ENCODE results near the gene ZNF133. TPM values are rescaled to one million over a fixed set of nuclear protein-coding genes. Genes with fewer than 3 reads are reported as not detected.

Gene ZNF133
- total and polyA plus RNA-seq, 4 donors: 7.8 to 27.1 (median 9.9) TPM

DNA sequence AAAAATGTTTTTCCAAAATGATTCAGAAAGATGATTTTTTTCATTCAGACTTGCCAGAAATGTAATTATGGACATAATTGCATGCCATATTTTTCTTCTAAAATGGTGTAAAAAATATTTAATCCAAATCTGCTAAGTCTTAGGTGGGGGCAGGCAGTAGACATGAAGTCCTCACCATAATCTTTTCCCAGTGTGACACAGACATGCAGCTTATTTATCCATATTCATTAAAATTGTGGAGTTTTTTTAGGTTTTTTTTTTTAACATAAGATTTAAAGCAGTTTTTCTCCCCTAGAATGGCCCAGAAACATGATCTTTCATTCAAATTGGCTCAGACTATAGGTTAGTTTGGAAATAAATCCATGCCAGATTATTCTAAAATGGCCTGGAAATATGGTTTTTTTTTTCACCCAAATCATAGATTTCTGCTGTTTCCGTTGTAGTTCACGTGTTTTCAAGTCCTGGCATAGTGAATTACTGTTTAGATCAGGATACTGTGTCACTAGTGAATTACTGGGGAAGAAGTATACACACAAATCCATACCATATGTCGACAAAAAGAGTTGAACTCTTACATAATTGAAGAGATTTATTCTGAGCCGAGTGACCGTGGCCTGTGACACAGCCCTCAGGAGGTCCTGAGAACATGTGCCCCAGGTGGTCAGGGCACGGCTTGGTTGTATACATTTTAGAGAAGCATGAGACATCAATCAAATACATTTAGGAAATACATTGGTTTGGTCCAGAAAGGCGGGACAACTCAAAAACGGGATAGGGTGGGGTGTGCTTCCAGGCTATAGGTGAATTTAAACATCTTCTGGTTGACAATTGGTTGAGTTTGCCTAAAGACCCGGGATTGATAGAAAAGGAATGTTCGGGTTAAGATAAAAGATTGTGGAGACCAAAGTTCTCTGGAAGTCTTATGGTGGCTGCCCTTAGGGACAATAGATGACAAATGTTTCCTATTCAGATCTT, 33.9 kb downstream of the ZNF133 start:
- no peak for DNase-seq
- no peaks in the 10 kb centered on the region for H3K9me3 ChIP-seq (ENCODE audit: control insufficient read depth in 4 of 4, insufficient read depth in 3 of 4, low read length in 3 of 4)
- H3K4me3 ChIP-seq: no peak overlapping the region
- H3K27ac ChIP-seq (ENCODE audit: low read depth in 1 of 2, low read length in 1 of 2): no peak overlapping the region
- H3K9ac ChIP-seq (ENCODE audit: insufficient read depth in 1 of 2, low read length in 2 of 2): no peak overlapping the region
- no peaks in the 10 kb centered on the region for H3K4me1 ChIP-seq (ENCODE audit: control insufficient read depth in 5 of 5, insufficient read depth in 5 of 5, low read length in 5 of 5)
- H3K27me3 ChIP-seq (ENCODE audit: control insufficient read depth in 3 of 3, insufficient read depth in 3 of 3, low read length in 2 of 3): no peaks in the 10 kb centered on the region
- ATAC-seq (ENCODE audit: insufficient read depth, low FRiP score): no peak
- WGBS, 2 donors: 92 to 94% methylated on average over 10 of the region's 10 CpGs
- H3K36me3 ChIP-seq (ENCODE audit: control insufficient read depth in 4 of 4, insufficient read depth in 4 of 4, low read length in 4 of 4): peaks cover under 1 to 7% (median 2%) of the 10 kb centered on the region in 4 donors
- no peak for TF ChIP-seq CTCF (IDR thresholded peaks at IDR 0.05; ENCODE audit: control extremely low read depth, extremely low read depth)

GRCh38 chr20:18323705-18324104, 35.4 kb downstream of the ZNF133 start:
- Histone ChIP-seq H3K27me3 (ENCODE audit: control insufficient read depth in 3 of 3, insufficient read depth in 3 of 3, low read length in 2 of 3) (no peaks in the 10 kb centered on the region), H3K9me3 (ENCODE audit: control insufficient read depth in 4 of 4, insufficient read depth in 3 of 4, low read length in 3 of 4) (peaks cover 0 to 3% (median 0%) of the 10 kb centered on the region in 4 donors), H3K4me3 (no peak overlapping the region), H3K9ac (ENCODE audit: insufficient read depth in 1 of 2, low read length in 2 of 2) (no peak overlapping the region), H3K27ac (ENCODE audit: low read depth in 1 of 2, low read length in 1 of 2) (no peak overlapping the region), H3K36me3 (ENCODE audit: control insufficient read depth in 4 of 4, insufficient read depth in 4 of 4, low read length in 4 of 4) (no peaks in the 10 kb centered on the region), H3K4me1 (ENCODE audit: control insufficient read depth in 5 of 5, insufficient read depth in 5 of 5, low read length in 5 of 5) (no peaks in the 10 kb centered on the region)
- 93 to 95% methylated on average over 4 of the region's 4 CpGs for WGBS, 2 donors
- DNase-seq: no peak
- TF ChIP-seq CTCF (IDR thresholded peaks at IDR 0.05; ENCODE audit: control extremely low read depth, extremely low read depth): no peak
- ATAC-seq (ENCODE audit: insufficient read depth, low FRiP score): no peak

GRCh38 chr20:18324596-18325089, 36.3 kb downstream of the ZNF133 start:
- peaks cover 0 to 3% (median 0%) of the 10 kb centered on the region in 4 donors for H3K9me3 ChIP-seq (ENCODE audit: control insufficient read depth in 4 of 4, insufficient read depth in 3 of 4, low read length in 3 of 4)
- TF ChIP-seq CTCF (IDR thresholded peaks at IDR 0.05; ENCODE audit: control extremely low read depth, extremely low read depth): no peak
- no peaks in the 10 kb centered on the region for H3K27me3 ChIP-seq (ENCODE audit: control insufficient read depth in 3 of 3, insufficient read depth in 3 of 3, low read length in 2 of 3)
- H3K9ac ChIP-seq (ENCODE audit: insufficient read depth in 1 of 2, low read length in 2 of 2): no peak overlapping the region
- no peaks in the 10 kb centered on the region for H3K4me1 ChIP-seq (ENCODE audit: control insufficient read depth in 5 of 5, insufficient read depth in 5 of 5, low read length in 5 of 5)
- H3K27ac ChIP-seq (ENCODE audit: low read depth in 1 of 2, low read length in 1 of 2): no peak overlapping the region
- DNase-seq: no peak
- H3K4me3 ChIP-seq: no peak overlapping the region
- H3K36me3 ChIP-seq (ENCODE audit: control insufficient read depth in 4 of 4, insufficient read depth in 4 of 4, low read length in 4 of 4): no peaks in the 10 kb centered on the region
- ATAC-seq (ENCODE audit: insufficient read depth, low FRiP score): no peak
- 46 to 51% methylated on average over 3 of the region's 3 CpGs for WGBS, 2 donors

Measured in lung (tissue), 12 donors.